Esophagus squamous epithelium (tissue), 4 donors: ENCODE data around the gene DNAH9.

Experiments used
- CTCF ChIP-seq, 6 experiments: fragments of 450-650 bp in 4 of 6; fragments of 200-600 bp in 2 of 6; sonication (generic) in 2 of 6; IDR thresholded peaks; one replicate each; pipeline ENCODE4 v1.5.1; 2016 to 2019; ENCODE audit warnings: antibody characterized with exemption in 6 of 6, mild to moderate bottlenecking in 4 of 6, moderate library complexity in 4 of 6
- POLR2A ChIP-seq, 4 donors: fragments of 450-650 bp; IDR thresholded peaks; one replicate each; pipeline ENCODE4 v1.6.1; 2017; ENCODE audit warnings: antibody characterized with exemption in 4 of 4, mild to moderate bottlenecking in 4 of 4, moderate library complexity in 3 of 4

- TF ChIP-seq CTCF (IDR thresholded peaks at IDR 0.05) (no peak), POLR2A (IDR thresholded peaks at IDR 0.05) (no peak)
Measured at GRCh38 chr17:11730747-11731146, 132.5 kb downstream of the DNAH9 start.
